GM21360 (cell line): Measurements from ENCODE around the gene ADD1.
"Not testable (repeated sequence)": the region's sequence is repeated elsewhere in the genome, so short reads cannot be mapped to it uniquely, and the experiment has no call there.

Experiments
- ATAC-seq: cut with Tn5 transposase; IDR thresholded peaks from one replicate; pipeline ENCODE4 v1.9.1; 2021; ENCODE audit warnings: mild to moderate bottlenecking, moderate library complexity; ENCODE audit not compliant: unreplicated experiment

Gene ADD1

DNA sequence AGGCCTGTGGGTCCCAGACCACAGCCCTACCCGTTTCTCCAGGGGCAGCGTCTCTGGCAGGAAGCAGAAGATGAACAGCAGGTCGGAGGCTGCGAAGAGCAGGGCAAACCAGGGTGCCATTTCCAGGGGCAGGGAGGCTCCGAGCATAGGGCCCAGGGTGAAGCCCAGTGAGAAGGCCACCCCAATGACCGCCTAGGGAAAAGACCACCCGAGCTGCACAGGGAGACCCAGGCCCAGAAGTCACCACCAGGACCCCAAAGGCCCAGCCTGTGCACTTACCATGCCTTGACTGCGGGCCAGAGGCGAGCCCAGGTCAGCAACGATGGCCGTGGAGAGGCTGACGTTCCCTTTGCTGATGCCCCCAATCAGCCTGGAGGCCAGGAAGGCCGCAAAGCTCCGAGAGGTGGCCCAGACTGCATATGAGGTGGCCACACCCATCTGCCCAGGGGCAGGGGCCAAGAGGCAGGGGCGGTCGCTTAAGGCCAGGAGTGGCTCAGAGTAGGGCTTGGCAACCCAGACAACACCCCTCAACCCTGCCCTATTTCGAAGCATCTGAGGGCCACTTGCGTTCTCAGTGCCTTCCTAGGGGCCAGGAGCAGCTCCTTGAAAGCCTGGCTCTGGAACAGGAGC is 88.8 kb downstream of the ADD1 start:
- no peak for ATAC-seq

DNA sequence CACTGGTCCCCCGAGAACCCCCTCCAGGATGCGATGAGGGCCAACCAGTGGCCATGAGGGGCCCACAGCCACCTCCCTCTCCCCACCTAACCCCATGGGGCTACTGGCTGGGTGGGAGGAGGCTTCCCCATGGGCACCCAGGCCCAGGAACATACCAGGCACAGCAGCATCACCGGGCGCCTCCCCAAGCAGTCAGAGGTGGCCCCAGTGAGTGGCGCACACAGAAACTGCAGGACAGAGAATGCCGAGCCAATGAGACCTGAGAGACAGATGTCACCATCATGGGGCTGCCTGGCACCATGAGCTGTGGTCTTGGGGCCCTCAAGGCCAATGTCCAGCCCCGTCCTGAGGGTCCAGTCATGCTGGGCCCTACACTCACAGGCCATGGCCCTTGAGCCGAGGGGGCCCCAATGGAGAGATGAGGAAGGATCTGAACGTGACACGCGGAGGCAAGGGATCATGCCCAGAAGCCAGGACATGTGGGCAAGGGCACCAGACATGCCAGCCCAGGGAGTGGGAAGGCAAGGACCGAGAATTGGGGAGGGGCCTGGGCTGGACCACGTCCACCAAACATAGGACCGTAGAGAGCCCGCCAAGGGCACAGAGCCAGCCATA is 89.4 kb downstream of the ADD1 start:
- no peak for ATAC-seq

DNA sequence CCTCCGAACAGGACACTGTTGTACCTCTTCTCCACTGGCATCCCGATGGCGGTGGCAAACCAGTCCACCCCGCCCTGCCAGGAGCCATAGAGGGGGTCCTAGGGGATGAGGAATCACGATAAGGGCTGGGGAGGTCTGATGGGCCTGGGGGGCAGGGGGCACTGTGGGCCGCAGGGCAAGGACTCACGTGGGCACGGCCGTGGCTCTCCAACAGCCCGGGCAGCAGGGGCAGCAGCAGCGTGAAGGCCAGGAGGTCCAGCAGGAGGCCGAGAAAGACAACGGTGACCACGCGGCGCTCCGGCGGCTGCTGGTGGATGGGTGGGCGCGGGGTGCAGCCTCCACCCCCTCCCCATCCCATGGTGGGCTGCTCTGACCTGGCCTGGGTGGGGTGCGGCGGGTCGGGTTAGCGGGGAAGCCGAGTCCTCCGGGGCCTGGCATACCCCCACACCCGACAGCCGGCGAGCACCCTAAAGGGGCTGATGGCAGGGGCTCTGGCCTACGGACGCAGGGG is 90.0 kb downstream of the ADD1 start:
- no peak for ATAC-seq

DNA sequence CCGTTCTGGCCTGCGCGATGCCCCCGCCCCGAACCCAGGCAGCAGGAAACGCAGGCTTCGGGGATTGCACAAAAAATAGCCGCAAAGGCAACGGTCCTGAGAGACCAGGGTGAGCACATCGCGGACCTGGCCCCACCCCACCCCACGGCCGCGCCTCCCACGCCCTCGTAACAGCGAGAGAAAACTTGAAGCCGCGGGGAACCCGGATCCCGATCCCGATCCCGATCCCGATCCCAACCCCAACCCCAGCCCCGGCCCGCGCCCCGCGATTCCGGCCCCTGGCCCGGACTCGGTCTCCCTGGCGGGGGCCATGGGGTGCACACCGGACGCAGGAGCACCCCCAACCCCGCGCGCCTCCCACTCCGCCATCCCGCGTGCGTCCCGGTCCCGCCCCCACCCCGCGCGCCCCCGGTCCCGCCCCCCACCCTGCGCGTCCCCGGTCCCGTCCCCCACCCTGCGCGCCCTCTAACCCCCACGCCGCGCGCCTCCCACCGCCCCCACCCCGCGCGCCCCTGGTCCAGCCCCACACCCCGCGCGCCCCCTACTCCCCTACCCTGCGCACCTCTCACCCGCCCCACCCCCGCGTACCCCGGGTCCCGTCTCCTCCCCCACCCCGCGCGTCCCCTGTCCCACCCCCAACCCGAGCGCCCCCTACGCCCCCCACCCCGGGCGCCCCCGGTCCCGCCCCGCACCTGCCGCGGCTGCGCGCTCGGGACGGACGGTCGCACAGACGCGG is 90.6 kb downstream of the ADD1 start:
- ATAC-seq, result no peak

DNA sequence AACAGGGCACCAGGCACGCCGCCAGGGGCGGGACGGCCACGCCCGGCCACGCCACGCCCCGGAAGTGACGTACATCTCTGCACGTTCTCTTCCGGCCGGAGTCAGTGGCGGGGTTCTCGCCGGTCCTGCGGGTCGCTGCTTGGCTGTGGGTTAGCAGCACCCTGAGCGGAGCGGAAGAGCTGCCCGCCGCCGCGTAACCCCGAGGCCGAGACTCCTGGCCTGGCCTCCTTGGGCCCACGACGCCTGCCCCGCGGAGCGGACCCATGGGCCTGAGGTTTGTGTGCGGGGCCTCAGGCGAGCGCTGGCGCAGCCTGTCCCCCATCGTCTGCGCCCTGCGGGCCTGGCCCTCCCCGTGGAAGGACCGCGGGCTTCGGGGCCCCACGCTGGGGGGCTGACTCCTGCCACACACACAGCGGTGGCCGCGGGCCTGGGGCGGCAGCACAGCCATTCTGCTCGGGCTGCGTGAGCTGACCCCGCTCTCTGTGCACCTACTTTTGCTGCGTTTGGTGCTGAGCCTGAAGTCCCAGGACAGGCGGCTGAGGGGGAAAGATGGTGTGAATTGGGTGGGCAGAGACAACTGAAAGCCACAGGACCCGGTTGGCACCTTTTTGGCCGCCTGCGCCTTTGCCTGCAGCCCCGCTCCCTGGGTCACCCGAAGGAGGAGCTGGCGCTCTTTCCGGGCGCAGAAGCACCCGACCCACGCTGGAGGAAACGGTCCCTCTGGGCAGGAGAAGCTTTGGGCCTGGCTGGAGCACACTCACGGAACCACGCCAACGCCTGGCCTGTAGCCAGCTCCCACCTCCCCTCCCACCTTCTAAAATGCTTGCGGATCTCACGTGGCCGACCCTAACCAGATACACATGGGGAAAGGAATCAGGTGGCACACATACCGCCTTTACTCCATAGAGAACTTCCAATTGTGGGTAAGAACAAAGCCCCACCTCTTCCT is 91.4 kb downstream of the ADD1 start:
- ATAC-seq, result peak; percentile 37

DNA sequence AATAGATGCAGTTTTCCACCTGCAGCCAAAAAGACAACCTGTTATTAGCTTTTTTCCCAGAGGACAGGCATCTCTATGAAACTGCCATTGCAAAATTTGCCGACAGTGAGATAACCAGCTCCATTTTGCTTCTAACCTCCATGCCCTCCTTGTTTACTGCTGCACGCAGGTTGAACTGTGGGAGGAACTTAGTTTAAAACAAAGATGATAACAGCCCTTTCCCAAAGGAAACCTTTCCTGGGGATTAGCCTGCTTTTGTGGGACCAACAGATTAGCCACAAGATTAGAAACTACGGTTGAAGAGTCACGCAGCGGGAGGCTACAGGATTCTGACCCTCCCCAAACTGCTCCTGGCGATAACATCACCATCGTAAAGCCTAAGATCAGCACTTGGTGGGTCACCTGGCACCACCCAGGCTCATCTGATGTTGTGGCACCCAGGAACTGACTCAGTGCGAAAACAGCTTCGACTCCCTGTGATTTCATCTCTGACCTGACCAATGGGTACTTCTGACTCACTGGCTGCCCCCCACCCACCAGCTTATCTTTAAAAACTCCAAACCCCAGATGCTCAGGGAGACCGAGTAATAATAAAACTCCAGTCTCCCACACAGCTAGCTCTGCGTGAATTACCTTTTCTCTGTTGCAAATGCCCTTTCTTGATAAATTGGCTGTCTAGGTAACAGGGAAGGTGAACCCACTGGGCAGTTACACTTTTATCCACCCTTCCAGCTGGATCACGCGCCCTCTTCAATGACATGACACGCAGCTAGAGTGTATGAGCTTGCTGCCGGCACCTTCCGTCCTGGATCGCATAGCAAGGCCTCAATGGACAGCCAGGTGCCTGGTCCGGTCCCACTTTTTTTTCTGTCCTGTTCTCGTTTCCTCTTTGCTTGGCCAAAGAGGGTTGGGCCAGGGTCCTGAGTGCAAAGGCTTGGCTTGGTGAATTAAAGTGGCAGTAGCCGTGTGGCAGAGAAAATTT is 92.4 kb downstream of the ADD1 start:
- ATAC-seq, result no peak

DNA sequence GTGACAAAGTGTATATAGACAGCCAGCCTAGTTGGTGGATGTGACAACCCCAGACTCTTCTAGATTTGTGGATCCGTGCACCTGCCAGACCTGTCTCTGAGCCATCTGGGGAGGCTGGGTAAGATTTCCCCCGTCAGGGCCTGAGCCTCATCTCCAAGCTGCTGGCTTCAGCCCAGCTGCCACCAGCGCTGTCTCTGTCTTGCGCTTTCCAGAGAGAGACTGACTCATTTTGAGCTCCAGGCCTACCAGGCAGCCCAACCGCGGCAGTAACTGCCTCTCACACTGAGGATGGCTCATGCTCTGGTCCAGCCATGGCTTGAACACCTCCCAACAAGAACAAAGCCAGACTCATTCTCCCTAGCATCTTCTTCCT is 93.1 kb downstream of the ADD1 start:
- ATAC-seq, result peak; percentile 32

DNA sequence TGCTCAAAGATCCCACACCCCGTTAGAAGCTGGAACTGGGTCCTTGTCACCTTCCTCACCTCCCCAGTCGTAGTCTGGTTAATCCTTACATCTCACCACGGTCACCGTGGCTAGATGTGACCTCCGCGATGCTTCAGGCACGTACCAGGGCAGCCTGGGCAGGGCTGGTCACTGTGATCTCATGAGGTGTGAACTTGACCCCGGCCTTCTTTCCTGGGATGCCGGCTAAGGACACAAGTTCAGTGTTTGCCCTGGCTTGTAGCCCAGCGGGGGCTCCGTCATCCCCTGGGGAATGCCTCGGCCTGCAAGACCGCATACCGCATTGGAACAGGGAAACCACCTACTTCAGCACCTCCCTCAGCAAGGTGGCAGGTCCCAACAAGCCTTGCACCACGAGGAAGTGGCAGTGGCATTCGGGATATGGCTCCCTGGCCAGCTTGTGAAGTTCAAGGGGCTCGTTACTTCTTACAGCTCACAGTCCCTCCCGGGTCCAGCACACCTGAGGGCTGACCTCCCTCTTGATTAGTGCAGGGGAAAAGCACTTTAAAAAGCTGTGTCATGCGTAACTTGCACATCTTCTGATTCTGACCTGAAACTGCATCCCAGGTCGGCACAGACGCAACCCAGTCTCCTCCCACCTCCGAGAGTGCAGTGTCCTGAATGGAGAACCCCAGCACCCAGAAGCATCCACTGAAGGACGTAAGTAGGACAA is 93.7 kb downstream of the ADD1 start:
- ATAC-seq, result no peak

DNA sequence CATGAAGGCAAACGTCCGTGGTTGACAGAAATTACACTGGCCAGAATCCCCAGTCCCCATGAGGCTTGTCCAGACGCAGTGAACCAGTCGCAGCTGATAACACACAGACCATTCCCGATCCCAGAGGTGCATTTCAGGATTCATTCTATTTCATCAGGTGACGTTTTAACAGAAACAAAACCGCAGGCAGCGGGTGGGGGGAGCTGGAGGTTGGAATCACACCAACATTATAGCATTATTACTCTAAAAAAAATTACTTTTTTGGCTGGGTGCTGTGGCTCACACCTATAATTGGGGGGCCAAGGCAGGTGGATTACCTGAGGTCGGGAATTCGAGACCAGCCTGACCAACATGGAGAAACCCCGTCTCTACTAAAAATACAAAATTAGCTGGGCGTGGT is 94.3 kb downstream of the ADD1 start:
- no peak for ATAC-seq

DNA sequence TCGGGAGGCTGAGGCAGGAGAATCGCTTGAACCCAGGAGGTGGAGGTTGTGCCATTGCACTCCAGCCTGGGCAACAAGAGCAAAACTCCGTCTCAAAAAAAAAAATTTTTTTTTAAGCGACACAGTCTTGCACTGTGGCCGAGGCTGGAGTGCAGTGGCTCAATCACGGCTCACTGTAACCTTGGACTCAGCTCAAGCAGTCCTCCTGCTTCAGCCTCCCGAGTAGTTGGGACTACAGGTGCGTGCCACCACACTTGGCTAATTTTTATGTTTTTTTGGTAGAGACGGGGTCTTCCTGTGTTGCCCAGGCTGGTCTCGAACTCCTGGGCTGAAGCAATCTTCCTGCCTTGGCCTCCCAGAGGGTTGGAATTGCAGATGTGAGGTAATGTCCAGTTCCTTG is 94.8 kb downstream of the ADD1 start:
- ATAC-seq, result not testable (repeated sequence)

DNA sequence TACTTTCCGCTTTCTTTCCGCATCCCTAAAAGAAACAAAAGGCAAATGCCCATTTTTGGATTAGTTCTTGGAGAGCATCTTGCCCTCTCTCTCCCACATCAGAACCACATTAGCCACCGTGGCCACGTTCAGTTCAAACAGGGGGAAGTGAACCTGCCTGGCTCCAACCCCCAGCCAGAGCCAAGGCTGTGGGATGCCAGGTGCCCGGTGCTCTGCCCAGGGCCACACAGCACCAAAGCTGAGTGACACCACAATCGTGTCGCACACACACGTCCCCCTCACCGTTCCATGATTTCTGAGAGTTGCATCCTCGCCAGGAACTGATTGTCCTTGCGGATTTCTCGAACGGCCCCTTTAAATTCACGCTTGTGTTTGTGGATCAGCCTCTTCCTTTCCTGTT is 95.3 kb downstream of the ADD1 start:
- ATAC-seq, result no peak

DNA sequence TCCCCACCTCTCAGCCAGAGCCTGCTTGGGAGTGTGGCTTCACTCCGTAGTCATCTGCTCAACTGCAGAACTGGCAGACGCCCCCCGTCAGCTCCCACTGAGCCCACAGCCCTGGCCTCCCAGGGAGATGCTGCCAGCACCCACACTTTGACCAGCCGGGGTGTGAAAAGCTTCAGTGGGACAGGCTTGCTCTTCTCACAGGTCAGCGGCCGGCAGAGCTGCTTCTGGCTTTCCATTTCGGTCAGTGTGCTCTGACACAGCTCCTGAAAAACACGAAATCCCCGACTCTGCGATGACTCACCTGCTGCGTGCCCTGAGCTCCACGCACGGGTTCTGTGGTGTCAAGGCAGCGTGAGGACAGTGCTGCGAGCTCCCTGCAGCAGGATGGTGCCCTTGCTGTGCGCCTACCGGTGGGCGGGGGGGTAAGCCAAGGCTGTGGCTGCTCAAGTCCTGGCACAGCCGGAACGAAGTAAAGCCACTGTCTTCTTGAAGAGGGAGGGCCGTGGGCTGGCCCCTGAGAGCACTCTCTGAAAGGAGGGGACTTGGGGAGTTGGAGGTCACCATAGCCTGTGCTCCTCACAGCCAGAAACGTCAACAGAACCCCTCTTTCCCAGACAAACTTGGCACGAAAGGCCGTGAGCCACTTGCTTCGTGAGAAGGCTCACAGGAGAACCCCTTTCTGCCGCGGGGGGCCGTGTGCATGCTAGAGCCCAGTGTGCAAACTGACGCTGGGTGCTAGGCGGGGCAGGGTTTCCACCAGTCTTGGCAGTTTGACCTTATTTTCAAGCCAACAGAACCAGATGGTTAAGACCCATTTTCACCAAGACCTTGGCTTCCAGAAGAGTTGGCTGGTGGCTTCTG is 96.0 kb downstream of the ADD1 start:
- no peak for ATAC-seq

DNA sequence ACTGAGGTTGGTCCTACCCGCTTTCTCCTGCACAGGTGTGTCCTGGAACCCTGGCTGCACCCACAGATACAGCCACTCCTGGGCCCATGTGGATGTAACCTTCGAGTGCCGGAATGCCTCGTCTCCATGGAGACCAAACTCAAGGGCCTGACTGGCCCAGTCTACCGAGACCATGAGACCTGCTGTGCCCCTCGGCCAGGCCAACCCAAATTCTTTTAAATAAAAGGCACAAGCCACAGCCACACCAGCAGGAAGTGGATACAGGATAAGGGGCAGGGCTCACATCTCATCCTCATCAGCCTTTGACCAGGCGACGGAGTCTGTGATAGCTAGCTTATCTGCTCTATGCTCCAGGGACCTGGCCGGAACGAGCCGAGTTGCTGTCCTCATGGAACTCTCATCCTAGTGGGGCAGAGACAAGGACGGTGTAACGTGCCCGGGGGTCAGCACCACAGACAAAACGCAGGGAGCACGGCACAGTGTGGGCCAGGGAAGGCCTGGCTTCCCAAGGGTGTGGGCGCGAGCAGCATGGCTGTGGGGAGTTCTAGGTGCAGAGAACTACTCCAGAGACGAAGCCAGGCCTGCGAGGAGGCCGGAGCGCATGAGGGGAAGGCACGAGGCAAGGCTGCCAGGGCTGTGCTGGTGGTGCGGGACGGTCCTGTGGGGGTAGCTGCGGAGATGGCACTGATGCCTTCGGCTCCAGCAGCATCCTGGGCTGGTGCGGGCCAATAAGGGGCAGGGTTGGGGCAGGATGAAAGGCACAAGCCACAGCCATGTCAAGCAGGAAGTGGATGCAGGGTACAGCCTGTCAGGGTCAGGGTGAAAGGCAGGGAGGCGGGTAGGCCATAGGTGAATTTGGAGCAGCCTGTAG is 96.9 kb downstream of the ADD1 start:
- ATAC-seq, result no peak

DNA sequence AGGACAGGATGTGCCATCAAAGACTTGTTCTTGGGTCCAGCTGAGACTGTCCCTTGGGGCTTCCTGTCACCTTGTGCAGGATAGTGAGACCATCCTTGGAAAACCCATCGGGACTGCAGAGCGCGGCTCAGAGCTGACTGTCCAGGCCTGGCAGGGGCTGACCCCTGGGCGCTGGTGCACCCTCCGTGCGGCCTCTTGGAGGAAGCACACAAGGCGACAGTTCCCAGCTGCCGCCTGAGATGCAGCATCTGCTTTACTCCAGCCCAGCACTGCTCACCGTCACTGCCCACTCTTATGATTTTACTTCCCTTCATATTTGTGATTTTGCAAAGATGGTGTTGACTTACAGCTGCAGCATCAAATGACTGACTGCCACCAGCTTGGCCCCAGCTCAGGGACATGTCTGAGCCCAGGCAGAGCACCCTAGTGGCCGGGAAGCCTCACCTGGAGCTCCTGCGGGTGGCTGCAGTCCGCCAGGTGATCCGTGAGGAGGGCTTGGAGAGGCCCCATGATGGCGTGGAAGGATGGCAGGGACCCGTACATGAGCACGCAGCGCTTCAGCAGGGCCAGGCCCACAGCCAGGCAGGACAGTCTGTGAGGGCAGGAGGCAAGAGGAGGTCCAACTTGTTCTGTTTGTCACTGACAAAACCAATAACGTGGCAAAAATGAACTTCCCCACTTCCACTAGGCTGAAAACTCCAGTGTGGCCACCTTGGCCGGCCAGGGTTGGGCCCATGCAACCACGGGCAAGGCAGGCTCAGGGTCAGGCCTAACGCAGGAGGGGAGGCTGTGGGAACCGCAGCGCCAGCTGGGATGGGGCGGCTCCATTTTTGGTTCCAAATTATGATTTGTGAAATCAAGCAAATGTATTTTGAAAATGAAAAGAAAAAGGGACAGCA is 97.7 kb downstream of the ADD1 start:
- ATAC-seq, result no peak

DNA sequence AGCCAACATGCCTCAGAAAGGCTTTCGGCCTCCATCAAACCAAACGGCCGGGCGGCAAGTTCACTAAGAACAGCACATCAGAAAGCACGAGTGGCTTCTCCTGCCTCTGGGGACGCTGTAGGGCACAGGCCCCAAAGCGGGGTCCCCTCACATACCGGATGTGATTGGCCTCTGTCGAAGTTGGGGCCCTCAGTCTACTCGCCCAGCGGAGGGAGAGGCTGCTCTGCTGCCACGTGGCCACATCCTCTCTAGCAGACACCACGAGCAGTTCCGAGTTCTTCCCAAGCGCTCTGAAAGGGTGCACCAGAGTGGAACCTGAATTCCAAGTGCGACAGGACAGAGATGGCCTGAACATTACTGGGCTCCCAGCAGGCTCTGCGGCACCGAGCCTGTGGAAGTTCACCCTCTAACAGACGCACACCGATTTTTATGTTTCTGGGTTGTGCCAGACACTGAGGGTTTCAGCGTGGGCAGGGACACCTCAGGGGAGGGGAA is 98.4 kb downstream of the ADD1 start:
- ATAC-seq, result no peak
